Dendritic cell treated with granulocyte-macrophage colony-stimulating factor and Interleukin-4, amounts not matched to agents 40 ng/mL and 50 ng/mL, for 4 days (primary cell): ENCODE measurements around the gene IWS1.
"Not testable (repeated sequence)": the region's sequence is repeated elsewhere in the genome, so short reads cannot be mapped to it uniquely, and the experiment has no call there.

Source experiments
- H3K27ac Mint-ChIP-seq: one replicate; pipeline ENCODE4 v1.8.0; 2022; ENCODE audit warnings: mild to moderate bottlenecking, mixed read lengths
- H3K27me3 Mint-ChIP-seq: one replicate; pipeline ENCODE4 v1.8.0; 2022; ENCODE audit warnings: mild to moderate bottlenecking, mixed read lengths
- H3K36me3 Mint-ChIP-seq: one replicate; pipeline ENCODE4 v1.8.0; 2022; ENCODE audit warnings: low read depth, mixed read lengths
- H3K4me1 Mint-ChIP-seq: one replicate; pipeline ENCODE4 v1.8.0; 2022; ENCODE audit warnings: low read depth, mixed read lengths
- H3K4me3 Mint-ChIP-seq: one replicate; pipeline ENCODE4 v1.8.0; 2022; ENCODE audit warnings: mild to moderate bottlenecking, moderate library complexity, mixed read lengths
- H3K9me3 Mint-ChIP-seq: one replicate; pipeline ENCODE4 v1.8.0; 2022; ENCODE audit warnings: mixed read lengths
- intact Hi-C: fragments of 100-400 bp; cut with micrococcal nuclease; formaldehyde crosslinking; loops from one replicate; pipeline ENCODE4 v1.15.0; 2022

The IWS1 gene

GRCh38 chr2:127526132-127527000 lies at the start of gene IWS1:
TSS of gene IWS1 (minus strand) at chr2:127526489. CDS start at chr2:127526208, 281 bp downstream.
- H3K27ac Mint-ChIP-seq: peak within 1 kb of the TSS; percentile 99
- H3K9me3 Mint-ChIP-seq: peaks cover 8% of the 10 kb centered on the region
- H3K36me3 Mint-ChIP-seq: peaks cover 40% of the 10 kb centered on the region
- H3K4me1 Mint-ChIP-seq: peaks cover 34% of the 10 kb centered on the region
- H3K27me3 Mint-ChIP-seq: no peaks in the 10 kb centered on the region
- intact Hi-C loops: loop anchor here (2.0 to 10.0 kb wide), 3 partner anchors 36 to 174 kb away; partner anchors contain the start of gene SFT2D3
- H3K4me3 Mint-ChIP-seq: peak within 1 kb of the TSS; percentile 95

GRCh38 chr2:127575941-127576432 lies 49.7 kb upstream of the IWS1 start:
- H3K4me3 Mint-ChIP-seq: no peak overlapping the region
- no peak overlapping the region for H3K27ac Mint-ChIP-seq
- H3K36me3 Mint-ChIP-seq: no peaks in the 10 kb centered on the region
- peaks cover 20% of the 10 kb centered on the region for H3K4me1 Mint-ChIP-seq
- no peaks in the 10 kb centered on the region for H3K9me3 Mint-ChIP-seq
- H3K27me3 Mint-ChIP-seq: peaks cover 3% of the 10 kb centered on the region
- intact Hi-C loops: no loop called here

GRCh38 chr2:127575185-127575765 lies 49.0 kb upstream of the IWS1 start:
- Mint-ChIP-seq H3K27ac (no peak overlapping the region), H3K36me3 (no peaks in the 10 kb centered on the region), H3K9me3 (no peaks in the 10 kb centered on the region), H3K27me3 (peaks cover 3% of the 10 kb centered on the region), H3K4me3 (no peak overlapping the region), H3K4me1 (peaks cover 17% of the 10 kb centered on the region)
- intact Hi-C loops: no loop called here

- Mint-ChIP-seq H3K9me3 (no peaks in the 10 kb centered on the region), H3K27me3 (peaks cover 3% of the 10 kb centered on the region), H3K4me3 (no peak overlapping the region), H3K27ac (no peak overlapping the region), H3K36me3 (no peaks in the 10 kb centered on the region), H3K4me1 (peaks cover 14% of the 10 kb centered on the region)
- intact Hi-C loops: no loop called here
Measured at GRCh38 chr2:127574656-127575055, 48.4 kb upstream of the IWS1 start.

GRCh38 chr2:127573771-127574170 lies 47.5 kb upstream of the IWS1 start:
- H3K4me1 Mint-ChIP-seq: peaks cover 14% of the 10 kb centered on the region
- peaks cover 3% of the 10 kb centered on the region for H3K27me3 Mint-ChIP-seq
- no peak overlapping the region for H3K4me3 Mint-ChIP-seq
- intact Hi-C loops: no loop called here
- H3K36me3 Mint-ChIP-seq: no peaks in the 10 kb centered on the region
- H3K9me3 Mint-ChIP-seq: no peaks in the 10 kb centered on the region
- H3K27ac Mint-ChIP-seq: no peak overlapping the region

GRCh38 chr2:127573298-127573697 lies 47.0 kb upstream of the IWS1 start:
- intact Hi-C loops: no loop called here
- H3K27ac Mint-ChIP-seq: no peak overlapping the region
- H3K4me1 Mint-ChIP-seq: peaks cover 14% of the 10 kb centered on the region
- peaks cover 3% of the 10 kb centered on the region for H3K27me3 Mint-ChIP-seq
- no peaks in the 10 kb centered on the region for H3K36me3 Mint-ChIP-seq
- no peak overlapping the region for H3K4me3 Mint-ChIP-seq
- no peaks in the 10 kb centered on the region for H3K9me3 Mint-ChIP-seq

GRCh38 chr2:127572841-127573240 lies 46.6 kb upstream of the IWS1 start:
- H3K27ac Mint-ChIP-seq: no peak overlapping the region
- no peaks in the 10 kb centered on the region for H3K9me3 Mint-ChIP-seq
- peaks cover 3% of the 10 kb centered on the region for H3K27me3 Mint-ChIP-seq
- H3K36me3 Mint-ChIP-seq: no peaks in the 10 kb centered on the region
- H3K4me3 Mint-ChIP-seq: no peak overlapping the region
- intact Hi-C loops: no loop called here
- H3K4me1 Mint-ChIP-seq: peaks cover 14% of the 10 kb centered on the region

GRCh38 chr2:127572352-127572751 lies 46.1 kb upstream of the IWS1 start:
- H3K27me3 Mint-ChIP-seq, H3K27ac Mint-ChIP-seq, H3K4me3 Mint-ChIP-seq, H3K36me3 Mint-ChIP-seq, intact Hi-C loops, H3K9me3 Mint-ChIP-seq: not testable (repeated sequence)
- H3K4me1 Mint-ChIP-seq: peaks cover 14% of the 10 kb centered on the region

- Mint-ChIP-seq H3K27me3 (peaks cover 3% of the 10 kb centered on the region), H3K4me1 (peaks cover 13% of the 10 kb centered on the region), H3K9me3 (no peaks in the 10 kb centered on the region), H3K36me3 (no peaks in the 10 kb centered on the region), H3K27ac (no peak overlapping the region), H3K4me3 (no peak overlapping the region)
- intact Hi-C loops: no loop called here
Measured at GRCh38 chr2:127570282-127571250, 44.3 kb upstream of the IWS1 start.

GRCh38 chr2:127569666-127570065 lies 43.4 kb upstream of the IWS1 start:
- Mint-ChIP-seq H3K27ac (no peak overlapping the region), H3K9me3 (no peaks in the 10 kb centered on the region)

GRCh38 chr2:127568128-127568527 lies 41.8 kb upstream of the IWS1 start:
- H3K27ac Mint-ChIP-seq: no peak overlapping the region
- H3K27me3 Mint-ChIP-seq: peaks cover 3% of the 10 kb centered on the region
- intact Hi-C loops: no loop called here
- H3K36me3 Mint-ChIP-seq: no peaks in the 10 kb centered on the region
- H3K9me3 Mint-ChIP-seq: peaks cover 5% of the 10 kb centered on the region
- H3K4me1 Mint-ChIP-seq: peaks cover 30% of the 10 kb centered on the region
- H3K4me3 Mint-ChIP-seq: no peak overlapping the region

More at GRCh38 chr2:127569666-127570065, 43.4 kb upstream of the IWS1 start:
- H3K36me3 Mint-ChIP-seq: no peaks in the 10 kb centered on the region
- H3K27me3 Mint-ChIP-seq: peaks cover 3% of the 10 kb centered on the region
- intact Hi-C loops: no loop called here
- no peak overlapping the region for H3K4me3 Mint-ChIP-seq
- H3K4me1 Mint-ChIP-seq: peaks cover 14% of the 10 kb centered on the region

- intact Hi-C loops: no loop called here
- H3K27me3 Mint-ChIP-seq: peaks cover 3% of the 10 kb centered on the region
Measured at GRCh38 chr2:127567351-127567854, 41.1 kb upstream of the IWS1 start.

GRCh38 chr2:127566576-127566975 lies 40.3 kb upstream of the IWS1 start:
- Mint-ChIP-seq H3K4me1 (peaks cover 40% of the 10 kb centered on the region), H3K27ac (no peak overlapping the region), H3K9me3 (peaks cover 11% of the 10 kb centered on the region), H3K36me3 (no peaks in the 10 kb centered on the region), H3K27me3 (peaks cover 3% of the 10 kb centered on the region), H3K4me3 (no peak overlapping the region)
- intact Hi-C loops: no loop called here

More at GRCh38 chr2:127567351-127567854, 41.1 kb upstream of the IWS1 start:
- Mint-ChIP-seq H3K27ac (no peak overlapping the region), H3K9me3 (peaks cover 11% of the 10 kb centered on the region), H3K4me3 (no peak overlapping the region), H3K4me1 (peaks cover 35% of the 10 kb centered on the region), H3K36me3 (no peaks in the 10 kb centered on the region)
